H9 (cell line): ENCODE results near the gene TSHZ1. TPM values are rescaled to one million over a fixed set of nuclear protein-coding genes. Genes with fewer than 3 reads are reported as not detected.

ENCODE experiments used
- DNase-seq: peaks from one replicate; pipeline ENCODE4 v3.0.0-alpha.2; 2017
- H2AFZ ChIP-seq: one replicate; pipeline ENCODE4 v1.6.1; 2013; ENCODE audit warnings: mild to moderate bottlenecking, low read length, control low read depth, moderate library complexity
- H2AK5ac ChIP-seq: 2 replicates; pipeline ENCODE4 v1.6.1; 2013; ENCODE audit warnings: low read length, control low read depth, mixed read lengths; ENCODE audit not compliant: insufficient read length
- H2BK120ac ChIP-seq: one replicate; pipeline ENCODE4 v1.6.1; 2013; ENCODE audit warnings: low read depth, mild to moderate bottlenecking, low read length, control low read depth, inconsistent platforms; ENCODE audit not compliant: poor library complexity, severe bottlenecking
- H2BK12ac ChIP-seq: 2 replicates; pipeline ENCODE4 v1.6.1; 2013; ENCODE audit warnings: low read length, control low read depth, mixed read lengths, low read depth; ENCODE audit not compliant: insufficient read length
- H2BK15ac ChIP-seq: 2 replicates; pipeline ENCODE4 v1.6.1; 2013; ENCODE audit warnings: low read depth, low read length, control low read depth
- H2BK20ac ChIP-seq: one replicate; pipeline ENCODE4 v1.6.1; 2013; ENCODE audit warnings: low read depth, mild to moderate bottlenecking, low read length, control low read depth, inconsistent platforms; ENCODE audit not compliant: poor library complexity, severe bottlenecking
- H2BK5ac ChIP-seq: 2 replicates; pipeline ENCODE4 v1.6.1; 2013; ENCODE audit warnings: low read length, control low read depth, mixed read lengths; ENCODE audit not compliant: insufficient read length
- H3K14ac ChIP-seq: 2 replicates; pipeline ENCODE4 v1.6.1; 2013; ENCODE audit warnings: low read length, control low read depth; ENCODE audit not compliant: insufficient read depth
- H3K18ac ChIP-seq: 2 replicates; pipeline ENCODE4 v1.6.1; 2013; ENCODE audit warnings: low read depth, mild to moderate bottlenecking, mixed read lengths, low read length, control low read depth; ENCODE audit not compliant: insufficient read length
- H3K23ac ChIP-seq: 2 replicates; pipeline ENCODE4 v1.6.1; 2013; ENCODE audit warnings: low read length, control low read depth, mixed read lengths, low read depth; ENCODE audit not compliant: insufficient read length
- H3K23me2 ChIP-seq: 2 replicates; pipeline ENCODE4 v1.6.1; 2013; ENCODE audit warnings: low read depth, mild to moderate bottlenecking, mixed read lengths, low read length, control low read depth; ENCODE audit not compliant: insufficient read length, poor library complexity, severe bottlenecking
- H3K27ac ChIP-seq: 2 replicates; pipeline ENCODE4 v1.5.1; 2013; ENCODE audit warnings: low read length, control low read depth, mixed read lengths, low read depth; ENCODE audit not compliant: insufficient read length
- H3K27me3 ChIP-seq: 2 replicates; pipeline ENCODE4 v1.6.1; 2013; ENCODE audit warnings: low read length, control low read depth, inconsistent platforms; ENCODE audit not compliant: insufficient read depth
- H3K4ac ChIP-seq: 2 replicates; pipeline ENCODE4 v1.6.1; 2013; ENCODE audit warnings: low read depth, mild to moderate bottlenecking, control low read depth, inconsistent platforms, low read length, moderate library complexity
- H3K4me1 ChIP-seq: 2 replicates; pipeline ENCODE4 v1.6.1; 2013; ENCODE audit warnings: low read length, control low read depth, inconsistent platforms; ENCODE audit not compliant: insufficient read depth
- H3K4me2 ChIP-seq: 2 replicates; pipeline ENCODE4 v1.6.1; 2013; ENCODE audit warnings: low read length, control low read depth, mixed read lengths; ENCODE audit not compliant: insufficient read length, insufficient read depth
- H3K56ac ChIP-seq: 2 replicates; pipeline ENCODE4 v1.6.1; 2013; ENCODE audit warnings: low read depth, mild to moderate bottlenecking, mixed read lengths, low read length, control low read depth; ENCODE audit not compliant: insufficient read length
- H3K79me1 ChIP-seq: 2 replicates; pipeline ENCODE4 v1.6.1; 2013; ENCODE audit warnings: low read depth, mild to moderate bottlenecking, moderate library complexity, low read length, control low read depth, inconsistent platforms; ENCODE audit not compliant: insufficient read depth, poor library complexity, severe bottlenecking
- H3K79me2 ChIP-seq: 2 replicates; pipeline ENCODE4 v1.6.1; 2013; ENCODE audit warnings: low read length, control low read depth, inconsistent platforms; ENCODE audit not compliant: insufficient read depth
- H3K9ac ChIP-seq: 2 replicates; pipeline ENCODE4 v1.6.1; 2013; ENCODE audit warnings: low read length, control low read depth, mixed read lengths; ENCODE audit not compliant: insufficient read length; ENCODE audit errors: extremely low read depth
- H3K9me3 ChIP-seq: one replicate; pipeline ENCODE4 v1.6.1; 2013; ENCODE audit warnings: low read depth, low read length, inconsistent platforms; ENCODE audit not compliant: control insufficient read depth
- H3T11ph ChIP-seq: one replicate; pipeline ENCODE4 v1.6.1; 2013; ENCODE audit warnings: mild to moderate bottlenecking, low read length, control low read depth, inconsistent platforms
- H4K20me1 ChIP-seq: one replicate; pipeline ENCODE4 v1.6.1; 2013; ENCODE audit not compliant: control insufficient read depth, insufficient read length, insufficient read depth
- H4K5ac ChIP-seq: 2 replicates; pipeline ENCODE4 v1.6.1; 2013; ENCODE audit warnings: low read depth, mild to moderate bottlenecking, mixed read lengths, low read length, control low read depth; ENCODE audit not compliant: insufficient read length
- H4K8ac ChIP-seq: replicated peaks from 2 replicates; pipeline ENCODE4 v1.6.1; 2013; ENCODE audit warnings: low read length, control low read depth, mixed read lengths, low read depth; ENCODE audit not compliant: insufficient read length
- H4K91ac ChIP-seq: 2 replicates; pipeline ENCODE4 v1.6.1; 2013; ENCODE audit warnings: low read depth, mild to moderate bottlenecking, moderate library complexity, mixed read lengths, low read length, control low read depth; ENCODE audit not compliant: insufficient read length
- H3K27ac Mint-ChIP-seq, 3 experiments: 2 replicates in 2 of 3; 3 replicates in 1 of 3; pipeline ENCODE4 v1.8.0; 2020 to 2021; ENCODE audit warnings: mixed read lengths in 3 of 3, mild to moderate bottlenecking in 1 of 3, moderate library complexity in 1 of 3
- H3K27me3 Mint-ChIP-seq: 2 replicates; pipeline ENCODE4 v1.8.0; 2021; ENCODE audit warnings: low read depth, mild to moderate bottlenecking, moderate library complexity, mixed read lengths
- H3K36me3 Mint-ChIP-seq, 3 experiments: 2 replicates in 2 of 3; 3 replicates in 1 of 3; pipeline ENCODE4 v1.8.0; 2020 to 2021; ENCODE audit warnings: low read depth in 3 of 3, mixed read lengths in 3 of 3; ENCODE audit not compliant: insufficient read depth in 1 of 3
- H3K4me1 Mint-ChIP-seq, 2 experiments: 2 replicates each; pipeline ENCODE4 v1.8.0; 2020; ENCODE audit warnings: mixed read lengths in 2 of 2
- H3K4me3 Mint-ChIP-seq, 2 experiments: 2 replicates in 1 of 2; 3 replicates in 1 of 2; pipeline ENCODE4 v1.8.0; 2020 to 2021; ENCODE audit warnings: mild to moderate bottlenecking in 2 of 2, mixed read lengths in 2 of 2, moderate library complexity in 1 of 2
- H3K9me3 Mint-ChIP-seq, 2 experiments: 2 replicates in 1 of 2; 3 replicates in 1 of 2; pipeline ENCODE4 v1.8.0; 2020; ENCODE audit warnings: mild to moderate bottlenecking in 2 of 2, mixed read lengths in 2 of 2, moderate library complexity in 1 of 2
- WGBS: extraction: QIAGEN DNeasy Blood & Tissue Kit; methylation state at CpG from one replicate; pipeline ENCODE4 v1.1.7; 2013; ENCODE audit warnings: missing lambda C conversion rate, low lambda C conversion rate, mixed read lengths; ENCODE audit not compliant: insufficient read length; ENCODE audit errors: extremely low coverage; 5-methylcytosine and 5-hydroxymethylcytosine counted together
- total RNA-seq: library from RNA; stranded (reverse); gene quantifications from 2 replicates; pipeline ENCODE4 v1.2.1, GENCODE V29; 2021
- TF ChIP-seq, protein P1 (sequence below): fragments of 200-600 bp; sonication (generic); conservative IDR thresholded peaks from 3 replicates; pipeline ENCODE4 v1.8.0; 2021; ENCODE audit warnings: antibody characterized with exemption, mild to moderate bottlenecking

TSHZ1 gene
- total RNA-seq, 1 experiment from 2014 or later, result 0.15 TPM

DNA sequence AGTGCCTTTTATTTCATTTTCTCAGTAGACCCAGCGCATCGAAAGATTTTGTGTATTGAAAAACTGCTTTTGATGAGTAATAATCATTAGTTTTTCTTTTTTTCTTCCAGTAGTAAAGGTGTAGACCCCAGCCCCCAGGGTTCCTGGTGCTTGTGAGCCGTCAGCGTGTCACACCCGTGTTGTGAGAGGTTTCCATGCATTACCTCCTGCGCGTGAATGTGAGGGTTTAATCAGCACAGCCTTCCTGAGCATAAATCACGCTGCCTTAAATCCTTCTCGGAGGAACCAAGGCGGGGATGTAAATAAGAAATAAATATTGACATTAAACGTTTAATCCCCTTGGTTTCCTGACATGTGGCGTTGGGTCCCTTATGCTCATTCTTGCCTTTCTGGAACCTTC lies 24.3 kb downstream of the TSHZ1 start:
- no peak overlapping the region for H2AK5ac ChIP-seq
- no peak overlapping the region for H3K56ac ChIP-seq

More for the DNA sequence above, 24.3 kb downstream of the TSHZ1 start:
- Histone ChIP-seq H4K91ac (no peak overlapping the region), H3K4ac (no peak overlapping the region), H3K9ac (no peak overlapping the region), H3K4me1 (no peaks in the 10 kb centered on the region), H3K23me2 (no peaks in the 10 kb centered on the region), H4K5ac (no peak overlapping the region), H3K79me2 (no peaks in the 10 kb centered on the region), H3K79me1 (no peaks in the 10 kb centered on the region), H3K18ac (no peak overlapping the region), H4K8ac (no peak overlapping the region), H2BK5ac (no peak overlapping the region), H2BK15ac (no peak overlapping the region), H3K4me2 (no peak overlapping the region), H2BK120ac (no peak overlapping the region), H3K27me3 (peaks cover 2% of the 10 kb centered on the region; the same call in 1 of the 2 replicates), H2BK12ac (no peak overlapping the region), H2AFZ (no peak overlapping the region), H3T11ph (no peak overlapping the region), H3K23ac (no peak overlapping the region), H3K14ac (no peak overlapping the region), H4K20me1 (no peaks in the 10 kb centered on the region), H3K9me3 (no peaks in the 10 kb centered on the region), H2BK20ac (no peak overlapping the region), H3K27ac (no peak overlapping the region)
- TF ChIP-seq, protein P1, sequence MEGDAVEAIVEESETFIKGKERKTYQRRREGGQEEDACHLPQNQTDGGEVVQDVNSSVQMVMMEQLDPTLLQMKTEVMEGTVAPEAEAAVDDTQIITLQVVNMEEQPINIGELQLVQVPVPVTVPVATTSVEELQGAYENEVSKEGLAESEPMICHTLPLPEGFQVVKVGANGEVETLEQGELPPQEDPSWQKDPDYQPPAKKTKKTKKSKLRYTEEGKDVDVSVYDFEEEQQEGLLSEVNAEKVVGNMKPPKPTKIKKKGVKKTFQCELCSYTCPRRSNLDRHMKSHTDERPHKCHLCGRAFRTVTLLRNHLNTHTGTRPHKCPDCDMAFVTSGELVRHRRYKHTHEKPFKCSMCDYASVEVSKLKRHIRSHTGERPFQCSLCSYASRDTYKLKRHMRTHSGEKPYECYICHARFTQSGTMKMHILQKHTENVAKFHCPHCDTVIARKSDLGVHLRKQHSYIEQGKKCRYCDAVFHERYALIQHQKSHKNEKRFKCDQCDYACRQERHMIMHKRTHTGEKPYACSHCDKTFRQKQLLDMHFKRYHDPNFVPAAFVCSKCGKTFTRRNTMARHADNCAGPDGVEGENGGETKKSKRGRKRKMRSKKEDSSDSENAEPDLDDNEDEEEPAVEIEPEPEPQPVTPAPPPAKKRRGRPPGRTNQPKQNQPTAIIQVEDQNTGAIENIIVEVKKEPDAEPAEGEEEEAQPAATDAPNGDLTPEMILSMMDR, result no peak
- Mint-ChIP-seq H3K9me3 (no peaks in the 10 kb centered on the region; a peak in 1 of 5 replicates), H3K36me3 (no peaks in the 10 kb centered on the region), H3K4me3 (no peak overlapping the region), H3K4me1 (no peaks in the 10 kb centered on the region), H3K27ac (no peak overlapping the region), H3K27me3 (no peaks in the 10 kb centered on the region)
- no CpG with 5 or more reads among the region's 12 CpGs for WGBS
- DNase-seq, result no peak
